SK-N-SH (cell line): ENCODE measurements around the gene STAB1.

Experiments used
- CHD2 ChIP-seq: fragments of 150-350 bp; IDR thresholded peaks from 2 replicates; pipeline ENCODE4 v1.6.1; 2018; ENCODE audit warnings: low read length; ENCODE audit not compliant: partially characterized antibody
- MAX ChIP-seq: IDR thresholded peaks from 2 replicates; pipeline ENCODE4 v1.4.0; 2012; ENCODE audit warnings: low read depth
- POLR2AphosphoS5 ChIP-seq: IDR thresholded peaks from 2 replicates; pipeline ENCODE4 v1.6.1; 2012; ENCODE audit warnings: low read depth, low read length
- TAF1 ChIP-seq: IDR thresholded peaks from 2 replicates; pipeline ENCODE4 v1.6.1; 2012; ENCODE audit warnings: low read depth, mild to moderate bottlenecking, low read length, moderate library complexity, borderline replicate concordance
- TF ChIP-seq, protein P1 (sequence below): fragments of 200-600 bp; sonication (generic); IDR thresholded peaks from 2 replicates; pipeline ENCODE4 v1.6.1; 2017; ENCODE audit warnings: antibody characterized with exemption, mild to moderate bottlenecking, moderate library complexity

DNA sequence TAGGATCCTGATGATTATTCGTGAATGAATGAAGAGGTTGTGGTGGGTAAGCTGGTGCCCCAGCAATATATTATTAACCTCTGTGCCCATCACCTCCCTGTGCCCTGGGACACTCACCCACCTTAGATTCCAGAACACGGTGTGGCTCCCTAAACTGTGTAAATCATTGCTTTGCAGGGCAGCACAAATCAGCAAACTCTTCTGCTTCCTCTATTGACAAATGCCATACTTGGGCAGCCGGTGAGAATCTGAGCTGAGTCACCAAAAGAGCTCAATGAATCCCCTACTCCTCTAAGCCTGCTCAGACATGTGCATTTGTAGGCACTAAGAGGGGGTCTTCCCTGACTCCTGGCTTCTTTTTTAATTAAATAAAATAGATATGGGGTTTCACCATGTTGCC is 57.0 kb downstream of the STAB1 start:
- no peak for TF ChIP-seq MAX
- TF ChIP-seq, protein P1, sequence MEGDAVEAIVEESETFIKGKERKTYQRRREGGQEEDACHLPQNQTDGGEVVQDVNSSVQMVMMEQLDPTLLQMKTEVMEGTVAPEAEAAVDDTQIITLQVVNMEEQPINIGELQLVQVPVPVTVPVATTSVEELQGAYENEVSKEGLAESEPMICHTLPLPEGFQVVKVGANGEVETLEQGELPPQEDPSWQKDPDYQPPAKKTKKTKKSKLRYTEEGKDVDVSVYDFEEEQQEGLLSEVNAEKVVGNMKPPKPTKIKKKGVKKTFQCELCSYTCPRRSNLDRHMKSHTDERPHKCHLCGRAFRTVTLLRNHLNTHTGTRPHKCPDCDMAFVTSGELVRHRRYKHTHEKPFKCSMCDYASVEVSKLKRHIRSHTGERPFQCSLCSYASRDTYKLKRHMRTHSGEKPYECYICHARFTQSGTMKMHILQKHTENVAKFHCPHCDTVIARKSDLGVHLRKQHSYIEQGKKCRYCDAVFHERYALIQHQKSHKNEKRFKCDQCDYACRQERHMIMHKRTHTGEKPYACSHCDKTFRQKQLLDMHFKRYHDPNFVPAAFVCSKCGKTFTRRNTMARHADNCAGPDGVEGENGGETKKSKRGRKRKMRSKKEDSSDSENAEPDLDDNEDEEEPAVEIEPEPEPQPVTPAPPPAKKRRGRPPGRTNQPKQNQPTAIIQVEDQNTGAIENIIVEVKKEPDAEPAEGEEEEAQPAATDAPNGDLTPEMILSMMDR = no peak
- TF ChIP-seq POLR2AphosphoS5 = no peak
- no peak for TF ChIP-seq TAF1
- no peak for TF ChIP-seq CHD2
